GM18907 (cell line): Measurements from ENCODE around the gene RABGGTA.
"Not testable (repeated sequence)": the region's sequence is repeated elsewhere in the genome, so short reads cannot be mapped to it uniquely, and the experiment has no call there.

Experiments
- ATAC-seq: cut with Tn5 transposase; IDR thresholded peaks from one replicate; pipeline ENCODE4 v1.9.1; 2021; ENCODE audit warnings: mild to moderate bottlenecking, moderate library complexity; ENCODE audit not compliant: unreplicated experiment

Gene RABGGTA

GRCh38 chr14:24222987-24223386 lies 48.4 kb downstream of the RABGGTA start:
- ATAC-seq: not testable (repeated sequence)

- no peak for ATAC-seq
Observed at GRCh38 chr14:24219521-24219920, 51.9 kb downstream of the RABGGTA start.

- no peak for ATAC-seq
Observed at GRCh38 chr14:24219080-24219479, 52.3 kb downstream of the RABGGTA start.

- ATAC-seq: not testable (repeated sequence)
Observed at GRCh38 chr14:24216876-24217275, 54.5 kb downstream of the RABGGTA start.

- no peak for ATAC-seq
Observed at GRCh38 chr14:24216345-24216699, 55.1 kb downstream of the RABGGTA start.
